Neural cell (in vitro differentiated cells): ENCODE results near the gene PPP1R10.

Experiments used
- POLR2AphosphoS5 ChIP-seq: IDR thresholded peaks from 2 replicates; pipeline ENCODE4 v1.6.1; 2012
- TF ChIP-seq, protein P1 (sequence below): fragments of 450-650 bp; IDR thresholded peaks from 2 replicates; pipeline ENCODE4 v1.5.1; 2014; ENCODE audit warnings: antibody characterized with exemption, mild to moderate bottlenecking, moderate library complexity; ENCODE audit not compliant: poor library complexity, severe bottlenecking

DNA sequence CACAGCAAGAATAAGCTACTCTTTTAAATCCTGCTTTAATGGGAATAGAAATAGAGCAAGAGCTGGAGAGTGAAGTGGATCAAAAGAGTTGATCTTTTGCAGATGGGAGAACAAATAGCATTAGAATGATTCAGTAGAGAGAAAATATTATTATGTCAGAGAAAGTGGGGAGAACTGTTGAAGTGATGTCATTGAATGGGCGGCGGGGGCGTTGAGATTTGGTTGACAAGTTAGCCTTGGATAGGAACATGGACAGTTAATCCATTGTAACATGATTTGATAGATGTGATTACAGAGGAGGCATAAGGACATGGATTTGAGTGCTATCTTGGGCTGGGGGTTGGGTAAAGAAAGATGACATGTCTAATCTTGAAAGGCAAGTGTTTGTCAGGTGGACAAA, 18.8 kb upstream of the PPP1R10 start:
- TF ChIP-seq, protein P1, sequence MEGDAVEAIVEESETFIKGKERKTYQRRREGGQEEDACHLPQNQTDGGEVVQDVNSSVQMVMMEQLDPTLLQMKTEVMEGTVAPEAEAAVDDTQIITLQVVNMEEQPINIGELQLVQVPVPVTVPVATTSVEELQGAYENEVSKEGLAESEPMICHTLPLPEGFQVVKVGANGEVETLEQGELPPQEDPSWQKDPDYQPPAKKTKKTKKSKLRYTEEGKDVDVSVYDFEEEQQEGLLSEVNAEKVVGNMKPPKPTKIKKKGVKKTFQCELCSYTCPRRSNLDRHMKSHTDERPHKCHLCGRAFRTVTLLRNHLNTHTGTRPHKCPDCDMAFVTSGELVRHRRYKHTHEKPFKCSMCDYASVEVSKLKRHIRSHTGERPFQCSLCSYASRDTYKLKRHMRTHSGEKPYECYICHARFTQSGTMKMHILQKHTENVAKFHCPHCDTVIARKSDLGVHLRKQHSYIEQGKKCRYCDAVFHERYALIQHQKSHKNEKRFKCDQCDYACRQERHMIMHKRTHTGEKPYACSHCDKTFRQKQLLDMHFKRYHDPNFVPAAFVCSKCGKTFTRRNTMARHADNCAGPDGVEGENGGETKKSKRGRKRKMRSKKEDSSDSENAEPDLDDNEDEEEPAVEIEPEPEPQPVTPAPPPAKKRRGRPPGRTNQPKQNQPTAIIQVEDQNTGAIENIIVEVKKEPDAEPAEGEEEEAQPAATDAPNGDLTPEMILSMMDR, result no peak
- TF ChIP-seq POLR2AphosphoS5, result no peak
